Heart right ventricle (tissue), 16 donors: ENCODE measurements around the gene PHRF1. TPM values are rescaled to one million over a fixed set of nuclear protein-coding genes. Genes with fewer than 3 reads are reported as not detected.

ENCODE experiments used
- ATAC-seq, 8 donors: fragments of 200-7000 bp; cut with Tn5 transposase; one replicate each; pipeline ENCODE4 v1.9.1; 2020; ENCODE audit warnings: mild to moderate bottlenecking in 8 of 8, moderate library complexity in 8 of 8, moderate number of reproducible peaks in 1 of 8
- DNase-seq, 2 donors: peaks; one replicate each; pipeline ENCODE4 v3.0.0-alpha.2; 2020
- H3K27ac ChIP-seq, 10 donors: fragments of 200-600 bp; sonication (generic) in 2 of 10; one replicate each; pipeline versions ENCODE4 v1.5.0 to v1.8.0; 2020 to 2022; ENCODE audit warnings: mild to moderate bottlenecking in 3 of 10
- H3K27me3 ChIP-seq, 7 donors: fragments of 200-600 bp; one replicate each; pipeline ENCODE4 v1.8.0; 2021 to 2022; ENCODE audit warnings: mild to moderate bottlenecking in 2 of 7
- H3K36me3 ChIP-seq, 9 donors: fragments of 200-600 bp; sonication (generic) in 1 of 9; one replicate each; pipeline versions ENCODE4 v1.5.0 to v1.8.0; 2020 to 2022; ENCODE audit warnings: mild to moderate bottlenecking in 2 of 9
- H3K4me1 ChIP-seq, 9 donors: fragments of 200-600 bp; sonication (generic) in 1 of 9; one replicate each; pipeline versions ENCODE4 v1.5.0 to v1.8.0; 2020 to 2022; ENCODE audit warnings: mild to moderate bottlenecking in 4 of 9
- H3K4me3 ChIP-seq, 10 donors: fragments of 200-600 bp; sonication (generic) in 2 of 10; one replicate each; pipeline versions ENCODE4 v1.5.0 to v1.8.0; 2020 to 2022; ENCODE audit warnings: mild to moderate bottlenecking in 7 of 10, moderate library complexity in 2 of 10
- H3K9me3 ChIP-seq, 11 donors: fragments of 200-600 bp in 10 of 11; sonication (generic) in 2 of 11; one replicate each; pipeline versions ENCODE4 v1.5.0 to v1.8.0; 2013 to 2022; ENCODE audit warnings: mild to moderate bottlenecking in 2 of 11, control low read depth in 1 of 11, moderate library complexity in 1 of 11
- CTCF ChIP-seq, 9 donors: fragments of 200-600 bp; sonication (generic) in 2 of 9; IDR thresholded peaks; one replicate each; pipeline versions ENCODE4 v1.5.0 to v1.8.0; 2021 to 2022; ENCODE audit warnings: antibody characterized with exemption in 9 of 9, mild to moderate bottlenecking in 5 of 9, moderate library complexity in 1 of 9
- WGBS, 2 donors: extraction: QIAGEN DNeasy Blood & Tissue Kit; methylation state at CpG; one replicate each; pipeline ENCODE4 v1.1.7; 2013; ENCODE audit warnings: inconsistent platforms in 1 of 2; 5-methylcytosine and 5-hydroxymethylcytosine counted together
- intact Hi-C, 10 donors: fragments of 100-400 bp; cut with DNase I; formaldehyde crosslinking; loops; one replicate each; pipeline versions ENCODE4 v1.11.1 to v1.14.2; 2022
- long read RNA-seq, 3 donors: library from polyadenylated mRNA; unstranded; transcript quantifications; one replicate each; pipeline ENCODE4 v2.0.0, GENCODE V29; 2020 to 2021
- polyA plus RNA-seq, 2 donors: library from polyadenylated mRNA; stranded (reverse); fragments of 200-250 nt; gene quantifications; one replicate each; pipeline ENCODE4 v1.2.3, GENCODE V29; 2013
- total RNA-seq, 10 donors: library from RNA; stranded (reverse); fragmentation: NEBNext Ultra II Directional in 3 of 10; extraction: Animal tissue kit (Norgen Biotek cat#: 25700) in 3 of 10; gene quantifications; one replicate each; pipeline versions ENCODE4 v1.2.1 to v1.2.4, GENCODE V29; 2021 to 2023
- donor health status: Arrhythmogenic right ventricular cardiomyopathy.
- donor health status: ischemic (EF 13 %, LVEDD 7.1; RV severe dilation, severe dysfunction).
- donor health status: healthy with polysubstance abuse.
- donor health status: DM: no; HTN: yes; CAD: no.
- donor health status: DM: no; HTN: no; CAD: no.
- donor health status: ischemic (EF 25% LVEDD 6.9; RV normal size, moderate dysfunction).
- donor health status: ischemic (EF 25% LVEDD 5.7; RV mildly dilated, moderate dysfunction).
- donor health status: healthy.
- donor health status: DM: yes; HTN: yes; CAD: no.
- donor health status: Ischemic cardiomyopathy.
- donor health status: ischemic (EF 35%, LVEDD 5.7; RV mildly dilated, moderate dysfunction).
- donor health status: nonischemic (EF 11% LVEDD 7.7; RV severe dilation, severe dysfunction).
- donor health status: DM: yes; HTN: yes; CAD: no.
- donor health status: PGD.
- donor health status: ischemic (EF 29% LVEDD 5.4; RV normal size, mild dysfunction).
- donor health status: nonischemic (EF 23%, LVEDD 6.1; RV moderate dilation, normal function).

Gene PHRF1
- total RNA-seq, result 10 to 100 TPM; 14.7 to 23.0 (median 18.5) TPM
- 10 to 100 TPM; 10.5 to 19.1 TPM for polyA plus RNA-seq
- long read RNA-seq, donor 1, full-length matches to known transcripts, result 2 of 32 reads
- long read RNA-seq, donor 1, partial matches to known transcripts, result 28 of 32 reads
- long read RNA-seq, donor 1, other reads (novel, unspliced or antisense), result 2 of 32 reads
- long read RNA-seq, donor 2, full-length matches to known transcripts, result 1 of 32 reads
- long read RNA-seq, donor 2, partial matches to known transcripts, result 17 of 32 reads
- long read RNA-seq, donor 2, other reads (novel, unspliced or antisense), result 14 of 32 reads
- long read RNA-seq, donor 3, partial matches to known transcripts, result 21 of 24 reads
- long read RNA-seq, donor 3, other reads (novel, unspliced or antisense), result 3 of 24 reads

- intact Hi-C loops, result loop anchor here in 4 of 10 donors (2.0 to 10.0 kb wide), 4 partner anchors 36 to 61 kb away; partner anchors contain the start of gene IRF7 (in 2 of the 4)
- Histone ChIP-seq H3K36me3 (peaks cover 0 to 5% (median 0%) of the 10 kb centered on the region in 9 donors), H3K4me1 (peaks cover 26 to 57% (median 54%) of the 10 kb centered on the region in 9 donors), H3K9me3 (no peaks in the 10 kb centered on the region), H3K27me3 (peaks cover 0 to 21% (median 0%) of the 10 kb centered on the region in 7 donors), H3K27ac (peak within 1 kb of the TSS; percentile 84 to 99 (median 94)), H3K4me3 (peak within 1 kb of the TSS; percentile 67 to 99 (median 88))
- TF ChIP-seq CTCF (IDR thresholded peaks at IDR 0.05), result no peak
- peak; percentile 92 to 98 (median 96) for ATAC-seq
- 0 to 1% methylated on average over 63 to 90 of the region's 99 CpGs for WGBS, 2 donors
- DNase-seq, result peak; percentile 95 to 96
Observed at GRCh38 chr11:575996-576768, at the start of gene PHRF1. PHRF1 (plus strand) TSS chr11:576470; CDS start chr11:581513, 5,043 bp downstream.

- Histone ChIP-seq H3K4me1 (peaks cover 0 to 15% (median 8%) of the 10 kb centered on the region in 9 donors), H3K27me3 (no peaks in the 10 kb centered on the region), H3K27ac (no peak overlapping the region), H3K9me3 (no peaks in the 10 kb centered on the region), H3K4me3 (no peak overlapping the region), H3K36me3 (peaks cover 0 to 31% (median 14%) of the 10 kb centered on the region in 9 donors)
- DNase-seq, result no peak
- ATAC-seq, result peak in 1 of 8 donors; percentile 2
- no peak for TF ChIP-seq CTCF (IDR thresholded peaks at IDR 0.05)
- intact Hi-C loops, result no loop called here
- 79 to 81% methylated on average over 30 of the region's 30 CpGs for WGBS, 2 donors
Observed at GRCh38 chr11:528166-528814, 48.0 kb upstream of the PHRF1 start.

- Histone ChIP-seq H3K36me3 (peaks cover 0 to 38% (median 16%) of the 10 kb centered on the region in 9 donors), H3K27me3 (no peaks in the 10 kb centered on the region), H3K4me1 (peaks cover 2 to 23% (median 13%) of the 10 kb centered on the region in 9 donors), H3K27ac (no peak overlapping the region), H3K4me3 (no peak overlapping the region), H3K9me3 (no peaks in the 10 kb centered on the region)
- 78 to 81% methylated on average over 29 of the region's 29 CpGs for WGBS, 2 donors
- ATAC-seq (no peak), DNase-seq (no peak)
- no peak for TF ChIP-seq CTCF (IDR thresholded peaks at IDR 0.05)
- intact Hi-C loops, result no loop called here
Observed at GRCh38 chr11:528815-529727, 47.2 kb upstream of the PHRF1 start.
